HL-60 (cell line): ENCODE results near the gene CDC42BPA.

ENCODE experiments used
- DNase-seq, 2 experiments: peaks; one replicate each; pipeline ENCODE4 v3.0.0-alpha.2; 2010 to 2020; ENCODE audit warnings: low read depth in 1 of 2, low spot score in 1 of 2
- H3K27ac ChIP-seq: fragments of 250-450 bp; sonication (Bioruptor Pico); replicated peaks from 2 replicates; pipeline ENCODE4 v1.5.1; 2020; ENCODE audit warnings: mild to moderate bottlenecking, moderate library complexity
- H3K27me3 ChIP-seq: fragments of 250-450 bp; sonication (Bioruptor Pico); 2 replicates; pipeline ENCODE4 v1.5.1; 2021; ENCODE audit warnings: mild to moderate bottlenecking, moderate library complexity; ENCODE audit not compliant: insufficient read depth, poor library complexity, severe bottlenecking
- H3K4me3 ChIP-seq: replicated peaks from 2 replicates; pipeline ENCODE4 v1.5.1; 2011; ENCODE audit warnings: mild to moderate bottlenecking, control low read depth, low read length; ENCODE audit not compliant: insufficient read depth
- GABPA ChIP-seq: IDR thresholded peaks from 2 replicates; pipeline ENCODE4 v1.6.1; 2012; ENCODE audit warnings: low read depth
- POLR2AphosphoS5 ChIP-seq: IDR thresholded peaks from 2 replicates; pipeline ENCODE4 v1.6.1; 2012; ENCODE audit warnings: low read depth
- SPI1 ChIP-seq: IDR thresholded peaks from 2 replicates; pipeline ENCODE4 v1.6.1; 2012; ENCODE audit warnings: low read depth, mild to moderate bottlenecking, borderline replicate concordance
- TF ChIP-seq, protein P1 (sequence below): IDR thresholded peaks from one replicate; pipeline ENCODE4 v1.5.1; 2011; ENCODE audit warnings: low read length, control low read depth, inconsistent platforms; ENCODE audit not compliant: insufficient read depth
- TF ChIP-seq, protein P2 (sequence below): IDR thresholded peaks from 2 replicates; pipeline ENCODE4 v1.6.1; 2012; ENCODE audit warnings: low read depth; ENCODE audit not compliant: insufficient replicate concordance

The CDC42BPA gene

DNA sequence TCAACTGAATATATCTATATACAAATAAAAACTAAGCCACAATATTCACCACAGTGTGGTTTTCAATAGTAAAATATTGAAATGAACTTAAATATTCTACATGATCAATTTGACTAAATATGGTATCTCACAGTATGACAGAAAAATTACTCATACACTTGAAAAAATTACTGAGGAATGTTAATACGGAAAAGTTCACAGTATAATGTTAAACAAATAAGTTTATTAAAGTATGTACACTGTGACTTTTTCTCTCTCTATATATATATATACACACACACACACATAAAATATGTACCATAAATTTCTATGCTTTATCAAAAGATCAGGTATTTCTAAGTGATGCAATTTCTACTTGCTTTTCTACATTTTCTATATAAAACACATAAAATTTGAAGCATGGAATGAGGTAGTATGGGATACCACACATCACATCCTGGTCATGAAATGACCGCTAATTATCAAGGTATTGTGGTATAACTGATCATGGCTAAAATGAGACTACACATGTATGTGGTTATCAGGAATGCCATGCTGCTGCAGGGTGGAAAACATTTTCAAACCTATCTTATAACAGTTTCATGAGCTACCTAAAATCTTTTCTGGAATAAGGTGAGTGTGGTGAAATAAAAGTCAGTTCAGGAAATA lies 102.3 kb downstream of the CDC42BPA start:
- TF ChIP-seq GABPA (no peak), SPI1 (no peak), POLR2AphosphoS5 (no peak)
- TF ChIP-seq, protein P1, sequence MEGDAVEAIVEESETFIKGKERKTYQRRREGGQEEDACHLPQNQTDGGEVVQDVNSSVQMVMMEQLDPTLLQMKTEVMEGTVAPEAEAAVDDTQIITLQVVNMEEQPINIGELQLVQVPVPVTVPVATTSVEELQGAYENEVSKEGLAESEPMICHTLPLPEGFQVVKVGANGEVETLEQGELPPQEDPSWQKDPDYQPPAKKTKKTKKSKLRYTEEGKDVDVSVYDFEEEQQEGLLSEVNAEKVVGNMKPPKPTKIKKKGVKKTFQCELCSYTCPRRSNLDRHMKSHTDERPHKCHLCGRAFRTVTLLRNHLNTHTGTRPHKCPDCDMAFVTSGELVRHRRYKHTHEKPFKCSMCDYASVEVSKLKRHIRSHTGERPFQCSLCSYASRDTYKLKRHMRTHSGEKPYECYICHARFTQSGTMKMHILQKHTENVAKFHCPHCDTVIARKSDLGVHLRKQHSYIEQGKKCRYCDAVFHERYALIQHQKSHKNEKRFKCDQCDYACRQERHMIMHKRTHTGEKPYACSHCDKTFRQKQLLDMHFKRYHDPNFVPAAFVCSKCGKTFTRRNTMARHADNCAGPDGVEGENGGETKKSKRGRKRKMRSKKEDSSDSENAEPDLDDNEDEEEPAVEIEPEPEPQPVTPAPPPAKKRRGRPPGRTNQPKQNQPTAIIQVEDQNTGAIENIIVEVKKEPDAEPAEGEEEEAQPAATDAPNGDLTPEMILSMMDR: no peak
- TF ChIP-seq, protein P2, sequence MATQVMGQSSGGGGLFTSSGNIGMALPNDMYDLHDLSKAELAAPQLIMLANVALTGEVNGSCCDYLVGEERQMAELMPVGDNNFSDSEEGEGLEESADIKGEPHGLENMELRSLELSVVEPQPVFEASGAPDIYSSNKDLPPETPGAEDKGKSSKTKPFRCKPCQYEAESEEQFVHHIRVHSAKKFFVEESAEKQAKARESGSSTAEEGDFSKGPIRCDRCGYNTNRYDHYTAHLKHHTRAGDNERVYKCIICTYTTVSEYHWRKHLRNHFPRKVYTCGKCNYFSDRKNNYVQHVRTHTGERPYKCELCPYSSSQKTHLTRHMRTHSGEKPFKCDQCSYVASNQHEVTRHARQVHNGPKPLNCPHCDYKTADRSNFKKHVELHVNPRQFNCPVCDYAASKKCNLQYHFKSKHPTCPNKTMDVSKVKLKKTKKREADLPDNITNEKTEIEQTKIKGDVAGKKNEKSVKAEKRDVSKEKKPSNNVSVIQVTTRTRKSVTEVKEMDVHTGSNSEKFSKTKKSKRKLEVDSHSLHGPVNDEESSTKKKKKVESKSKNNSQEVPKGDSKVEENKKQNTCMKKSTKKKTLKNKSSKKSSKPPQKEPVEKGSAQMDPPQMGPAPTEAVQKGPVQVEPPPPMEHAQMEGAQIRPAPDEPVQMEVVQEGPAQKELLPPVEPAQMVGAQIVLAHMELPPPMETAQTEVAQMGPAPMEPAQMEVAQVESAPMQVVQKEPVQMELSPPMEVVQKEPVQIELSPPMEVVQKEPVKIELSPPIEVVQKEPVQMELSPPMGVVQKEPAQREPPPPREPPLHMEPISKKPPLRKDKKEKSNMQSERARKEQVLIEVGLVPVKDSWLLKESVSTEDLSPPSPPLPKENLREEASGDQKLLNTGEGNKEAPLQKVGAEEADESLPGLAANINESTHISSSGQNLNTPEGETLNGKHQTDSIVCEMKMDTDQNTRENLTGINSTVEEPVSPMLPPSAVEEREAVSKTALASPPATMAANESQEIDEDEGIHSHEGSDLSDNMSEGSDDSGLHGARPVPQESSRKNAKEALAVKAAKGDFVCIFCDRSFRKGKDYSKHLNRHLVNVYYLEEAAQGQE: no peak

DNA sequence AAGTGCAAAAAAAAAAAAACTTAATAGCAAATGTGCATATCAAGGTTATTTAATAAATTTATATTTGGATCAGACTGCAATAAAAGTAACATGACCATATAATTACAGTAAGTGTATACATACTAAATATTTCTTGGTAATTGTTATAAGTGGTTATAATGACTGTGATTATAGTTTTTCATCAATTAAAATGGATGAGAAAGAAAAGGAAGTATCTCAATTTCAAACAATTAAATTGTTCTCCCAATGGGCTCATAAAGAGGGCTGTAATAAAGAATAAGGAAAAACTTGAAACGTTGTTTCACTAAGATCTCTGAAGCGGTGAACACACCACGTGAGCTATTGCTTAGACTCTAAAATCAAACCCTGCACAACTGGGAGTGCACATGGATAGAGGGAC lies 104.1 kb downstream of the CDC42BPA start:
- Histone ChIP-seq H3K27ac (no peak overlapping the region), H3K27me3 (no peaks in the 10 kb centered on the region), H3K4me3 (no peak overlapping the region)
- DNase-seq: no peak
- TF ChIP-seq SPI1 (no peak), POLR2AphosphoS5 (no peak), GABPA (no peak)
- TF ChIP-seq, protein P2: no peak
- TF ChIP-seq, protein P1: no peak

More for the DNA sequence above, 102.3 kb downstream of the CDC42BPA start:
- Histone ChIP-seq H3K27me3 (no peaks in the 10 kb centered on the region), H3K27ac (no peak overlapping the region), H3K4me3 (no peak overlapping the region)
- DNase-seq: no peak

DNA sequence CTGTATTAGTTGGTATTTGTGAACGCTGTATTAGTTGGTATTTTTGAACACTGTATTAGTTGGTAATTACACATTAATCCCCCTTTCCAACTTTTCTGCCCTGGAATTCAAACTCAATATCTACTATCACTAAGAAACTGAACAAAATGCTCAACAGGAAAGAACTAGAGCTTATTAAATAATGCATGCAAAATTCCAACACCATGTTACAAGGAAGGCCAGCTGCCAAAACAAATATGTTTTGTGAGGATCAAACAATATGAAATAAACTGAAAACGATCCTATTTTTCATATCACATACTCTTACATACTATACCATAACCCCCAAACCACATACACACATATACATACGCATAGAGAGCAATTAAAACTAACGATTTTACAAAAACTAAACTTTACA lies 104.9 kb downstream of the CDC42BPA start:
- no peak for DNase-seq
- no peaks in the 10 kb centered on the region for H3K27me3 ChIP-seq
- H3K4me3 ChIP-seq: no peak overlapping the region
- H3K27ac ChIP-seq: no peak overlapping the region
- TF ChIP-seq SPI1 (no peak), POLR2AphosphoS5 (no peak), GABPA (no peak)
- TF ChIP-seq, protein P1: no peak
- TF ChIP-seq, protein P2: no peak
